Neural progenitor cell (in vitro differentiated cells): ENCODE data around the gene PLD5.

ENCODE experiments used
- EZH2 ChIP-seq: fragments of 200-600 bp; sonication (generic); IDR thresholded peaks from 2 replicates; pipeline ENCODE4 v1.6.1; 2017; ENCODE audit warnings: antibody characterized with exemption, mild to moderate bottlenecking, moderate library complexity
- EZH2phosphoT487 ChIP-seq: fragments of 200-600 bp; sonication (generic); IDR thresholded peaks from 2 replicates; pipeline ENCODE4 v1.6.1; 2017; ENCODE audit warnings: antibody characterized with exemption
- TF ChIP-seq, protein P1 (sequence below): fragments of 200-600 bp; sonication (generic); IDR thresholded peaks from 2 replicates; pipeline ENCODE4 v1.5.1; 2017; ENCODE audit warnings: antibody characterized with exemption, mild to moderate bottlenecking

DNA sequence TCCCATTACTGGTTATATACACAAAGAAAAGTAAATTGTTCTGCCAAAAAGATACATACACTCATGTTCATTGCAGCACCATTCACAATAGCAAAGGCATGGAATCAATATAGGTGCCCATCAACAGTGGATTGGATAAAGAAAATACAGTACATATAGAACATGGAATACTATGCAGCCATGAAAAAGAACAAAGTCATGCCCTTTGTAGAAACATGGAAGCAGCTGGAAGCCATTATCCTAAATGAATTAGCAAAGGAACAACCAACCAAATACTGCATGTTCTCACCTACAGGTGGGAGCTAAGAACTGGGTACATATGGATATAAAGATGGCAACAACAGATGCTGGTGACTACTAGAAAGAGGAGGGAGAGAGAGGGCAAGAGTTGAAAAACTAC lies 132.6 kb downstream of the PLD5 start:
- TF ChIP-seq, protein P1, sequence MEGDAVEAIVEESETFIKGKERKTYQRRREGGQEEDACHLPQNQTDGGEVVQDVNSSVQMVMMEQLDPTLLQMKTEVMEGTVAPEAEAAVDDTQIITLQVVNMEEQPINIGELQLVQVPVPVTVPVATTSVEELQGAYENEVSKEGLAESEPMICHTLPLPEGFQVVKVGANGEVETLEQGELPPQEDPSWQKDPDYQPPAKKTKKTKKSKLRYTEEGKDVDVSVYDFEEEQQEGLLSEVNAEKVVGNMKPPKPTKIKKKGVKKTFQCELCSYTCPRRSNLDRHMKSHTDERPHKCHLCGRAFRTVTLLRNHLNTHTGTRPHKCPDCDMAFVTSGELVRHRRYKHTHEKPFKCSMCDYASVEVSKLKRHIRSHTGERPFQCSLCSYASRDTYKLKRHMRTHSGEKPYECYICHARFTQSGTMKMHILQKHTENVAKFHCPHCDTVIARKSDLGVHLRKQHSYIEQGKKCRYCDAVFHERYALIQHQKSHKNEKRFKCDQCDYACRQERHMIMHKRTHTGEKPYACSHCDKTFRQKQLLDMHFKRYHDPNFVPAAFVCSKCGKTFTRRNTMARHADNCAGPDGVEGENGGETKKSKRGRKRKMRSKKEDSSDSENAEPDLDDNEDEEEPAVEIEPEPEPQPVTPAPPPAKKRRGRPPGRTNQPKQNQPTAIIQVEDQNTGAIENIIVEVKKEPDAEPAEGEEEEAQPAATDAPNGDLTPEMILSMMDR: no peak
- TF ChIP-seq EZH2phosphoT487 (no peak), EZH2 (no peak)
